ENCODE data around the gene OR13C9.
"Not testable (repeated sequence)": the region's sequence is repeated elsewhere in the genome, so short reads cannot be mapped to it uniquely, and the experiment has no call there.

The OR13C9 gene

GRCh38 chr9:104618104-104618503 is at the start of gene OR13C9:
TSS of gene OR13C9 (minus strand) at chr9:104618204. CDS start at chr9:104618204, 0 bp downstream.
- DNase-seq (ENCODE audit: low spot score), result no peak

- DNase-seq (ENCODE audit: low spot score), result no peak
Observed at GRCh38 chr9:104658496-104659195, 40.6 kb upstream of the OR13C9 start.

GRCh38 chr9:104635456-104635855 is 17.5 kb upstream of the OR13C9 start:
- no peak for DNase-seq (ENCODE audit: low spot score)

- no peak for DNase-seq (ENCODE audit: low spot score)
Observed at GRCh38 chr9:104633976-104634520, 16.0 kb upstream of the OR13C9 start.

GRCh38 chr9:104625964-104626363 is 8.0 kb upstream of the OR13C9 start:
- not testable (repeated sequence) for DNase-seq (ENCODE audit: low spot score)

- no peak for DNase-seq (ENCODE audit: low spot score)
Observed at GRCh38 chr9:104617418-104617817, 586 bp downstream of the OR13C9 start.

- DNase-seq (ENCODE audit: low spot score), result no peak
Observed at GRCh38 chr9:104611213-104611612, 6.8 kb downstream of the OR13C9 start.

- no peak for DNase-seq (ENCODE audit: low spot score)
Observed at GRCh38 chr9:104608336-104608735, 9.7 kb downstream of the OR13C9 start.

GRCh38 chr9:104606152-104606551 is 11.9 kb downstream of the OR13C9 start:
- DNase-seq (ENCODE audit: low spot score), result no peak

- not testable (repeated sequence) for DNase-seq (ENCODE audit: low spot score)
Observed at GRCh38 chr9:104605527-104605926, 12.5 kb downstream of the OR13C9 start, which contains the start of gene OR13C2. TSS of gene OR13C2 (minus strand) at chr9:104605627. CDS start at chr9:104605627, 0 bp downstream.

- no peak for DNase-seq (ENCODE audit: low spot score)
Observed at GRCh38 chr9:104604801-104605200, 13.2 kb downstream of the OR13C9 start.

- DNase-seq (ENCODE audit: low spot score), result not testable (repeated sequence)
Observed at GRCh38 chr9:104599313-104599712, 18.7 kb downstream of the OR13C9 start, which contains the start of gene OR13C5. TSS of gene OR13C5 (minus strand) at chr9:104599413. CDS start at chr9:104599413, 0 bp downstream.

- not testable (repeated sequence) for DNase-seq (ENCODE audit: low spot score)
Observed at GRCh38 chr9:104598749-104599148, 19.3 kb downstream of the OR13C9 start.

- no peak for DNase-seq (ENCODE audit: low spot score)
Observed at GRCh38 chr9:104589626-104590025, 28.4 kb downstream of the OR13C9 start.

GRCh38 chr9:104586496-104587180 is 31.4 kb downstream of the OR13C9 start:
- no peak for DNase-seq (ENCODE audit: low spot score)

GRCh38 chr9:104580562-104580961 is 37.4 kb downstream of the OR13C9 start:
- no peak for DNase-seq (ENCODE audit: low spot score)

- DNase-seq (ENCODE audit: low spot score), result no peak
Observed at GRCh38 chr9:104577263-104577662, 40.7 kb downstream of the OR13C9 start.

GRCh38 chr9:104575456-104575855 is 42.5 kb downstream of the OR13C9 start:
- DNase-seq (ENCODE audit: low spot score), result no peak

- DNase-seq (ENCODE audit: low spot score), result no peak
Observed at GRCh38 chr9:104572612-104573011, 45.4 kb downstream of the OR13C9 start.

- no peak for DNase-seq (ENCODE audit: low spot score)
Observed at GRCh38 chr9:104568868-104569267, 49.1 kb downstream of the OR13C9 start, which contains the start of gene OR13C8. TSS of gene OR13C8 (plus strand) at chr9:104569168. CDS start at chr9:104569168, 0 bp downstream.
